B cell (primary cell): Measurements from ENCODE around the gene GLOD5.

ENCODE experiments used
- CTCF ChIP-seq: fragments of 200-600 bp; IDR thresholded peaks from one replicate; pipeline ENCODE4 v1.8.0; 2022; ENCODE audit warnings: antibody characterized with exemption, mild to moderate bottlenecking
- EZH2 ChIP-seq: IDR thresholded peaks from 2 replicates; pipeline ENCODE4 v1.6.1; 2012; ENCODE audit warnings: borderline replicate concordance, low read depth, mild to moderate bottlenecking, moderate library complexity, low read length; ENCODE audit not compliant: insufficient read depth, poor library complexity, severe bottlenecking

- no peak for TF ChIP-seq CTCF
- TF ChIP-seq EZH2: no peak
Observed at GRCh38 chrX:48813644-48814043, 52.1 kb downstream of the GLOD5 start.
